Spleen (tissue), 7 donors: ENCODE measurements around the gene EXOC4.

Experiments used
- CTCF ChIP-seq, 11 experiments: fragments of 200-600 bp in 7 of 11; fragments of 450-650 bp in 4 of 11; sonication (generic) in 4 of 11; IDR thresholded peaks in 8 of 11; conservative IDR thresholded peaks in 3 of 11; 1 replicate in 7 of 11; 2 replicates in 4 of 11; pipeline versions ENCODE4 v1.4.0 to v1.8.0; 2016 to 2021; ENCODE audit warnings: antibody characterized with exemption in 11 of 11, inconsistent platforms in 4 of 11, mild to moderate bottlenecking in 1 of 11
- POLR2A ChIP-seq, 3 donors: fragments of 450-650 bp; IDR thresholded peaks; one replicate each; pipeline ENCODE4 v1.5.1; 2017; ENCODE audit warnings: antibody characterized with exemption in 3 of 3, mild to moderate bottlenecking in 1 of 3
- donor health status: DM: no; HTN: no; CAD: no; lungs with moderate emphysema.
- donor health status: DM: no; HTN: no; CAD: no.
- donor health status: DM: no; HTN: no; CAD: no.

DNA sequence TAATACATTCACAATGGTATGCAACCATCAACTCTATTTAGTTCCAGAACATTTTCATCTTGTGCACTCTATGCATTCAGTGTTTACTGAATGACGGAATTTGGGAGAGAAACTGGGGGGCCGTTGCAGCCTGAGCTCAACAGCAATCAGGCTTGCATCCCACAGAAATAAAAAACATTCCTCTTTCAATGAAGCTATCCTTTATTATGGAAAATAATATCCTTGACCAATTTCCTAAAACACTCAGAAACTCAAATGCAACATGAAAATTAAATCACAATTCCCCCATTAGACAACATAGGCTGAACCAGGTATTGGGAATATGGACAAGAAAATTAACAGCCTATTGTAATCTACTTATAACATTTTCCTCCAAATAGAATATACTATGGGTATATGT is 6.3 kb upstream of the EXOC4 start:
- TF ChIP-seq CTCF (IDR thresholded peaks at IDR 0.05 in 8 of 11, conservative IDR thresholded peaks at IDR 0.05 in 3 of 11) (no peak), POLR2A (IDR thresholded peaks at IDR 0.05) (no peak)
